Stimulated activated CD4-positive, alpha-beta T cell treated with anti-CD3 and anti-CD28 coated beads, Interleukin-4, amount 100 ng/mL, for 48 hours (primary cell): Measurements from ENCODE around the gene WFIKKN1.

Experiments used
- DNase-seq, 2 donors: peaks; one replicate each; pipeline ENCODE4 v3.0.0-alpha.2; 2020; ENCODE audit warnings: low read depth in 2 of 2

Gene WFIKKN1

GRCh38 chr16:625117-625976 is 5.4 kb upstream of the WFIKKN1 start:
- DNase-seq = no peak

GRCh38 chr16:625977-626765 is 4.6 kb upstream of the WFIKKN1 start:
- DNase-seq = no peak

GRCh38 chr16:626787-627453 is 3.9 kb upstream of the WFIKKN1 start:
- no peak for DNase-seq

GRCh38 chr16:627454-628239 is 3.1 kb upstream of the WFIKKN1 start:
- no peak for DNase-seq

GRCh38 chr16:628321-629061 is 2.3 kb upstream of the WFIKKN1 start:
- DNase-seq = no peak

- no peak for DNase-seq
Measured at GRCh38 chr16:629185-629832, 1.5 kb upstream of the WFIKKN1 start.

- no peak for DNase-seq
Measured at GRCh38 chr16:629833-630248, 944 bp upstream of the WFIKKN1 start.

- DNase-seq = no peak
Measured at GRCh38 chr16:630249-630814, 453 bp upstream of the WFIKKN1 start.

GRCh38 chr16:631808-632358 is 1.1 kb downstream of the WFIKKN1 start:
- no peak for DNase-seq

GRCh38 chr16:632486-633335 is 1.9 kb downstream of the WFIKKN1 start:
- DNase-seq = no peak

GRCh38 chr16:633336-634050 is 2.7 kb downstream of the WFIKKN1 start:
- DNase-seq = no peak

- no peak for DNase-seq
Measured at GRCh38 chr16:634051-634670, 3.4 kb downstream of the WFIKKN1 start.

GRCh38 chr16:634996-635395 is 4.2 kb downstream of the WFIKKN1 start:
- no peak for DNase-seq

- DNase-seq = no peak
Measured at GRCh38 chr16:635573-636205, 4.9 kb downstream of the WFIKKN1 start.

- DNase-seq = peak; percentile 91 to 92
Measured at GRCh38 chr16:636206-637080, 5.7 kb downstream of the WFIKKN1 start, which contains the start of gene METTL26. METTL26 (minus strand) TSS chr16:636305; CDS start chr16:636290, 15 bp downstream.
